Astrocyte (in vitro differentiated cells and primary cell): ENCODE data around the gene LPXN. TPM values are rescaled to one million over a fixed set of nuclear protein-coding genes. Genes with fewer than 3 reads are reported as not detected.
A peak's percentile ranks its signal among the peaks of the same experiment; 100 is the strongest.

Source experiments
- DNase-seq: peaks from one replicate; pipeline ENCODE4 v3.0.0-alpha.2; 2010; ENCODE audit warnings: low read depth
- FAIRE-seq: peaks from 2 replicates; lab custom pipeline; 2011; peaks lifted over from hg19 to GRCh38; lab: Jason Lieb, UNC
- H2AFZ ChIP-seq: 2 replicates; pipeline ENCODE4 v1.6.0; 2012; ENCODE audit warnings: low read depth, low read length, inconsistent platforms
- H3K27ac ChIP-seq: 2 replicates; pipeline ENCODE4 v1.5.1; 2011; ENCODE audit warnings: low read depth, low read length, inconsistent platforms
- H3K27me3 ChIP-seq: 2 replicates; pipeline ENCODE4 v1.6.0; 2011; ENCODE audit warnings: low read length, inconsistent platforms; ENCODE audit not compliant: insufficient read depth
- H3K36me3 ChIP-seq: 2 replicates; pipeline ENCODE4 v1.5.1; 2011; ENCODE audit warnings: low read length, inconsistent platforms; ENCODE audit not compliant: insufficient read depth
- H3K4me1 ChIP-seq: 2 replicates; pipeline ENCODE4 v1.5.1; 2011; ENCODE audit warnings: low read length, inconsistent platforms; ENCODE audit not compliant: insufficient read depth
- H3K4me2 ChIP-seq: 2 replicates; pipeline ENCODE4 v1.6.0; 2012; ENCODE audit warnings: low read length, inconsistent platforms
- H3K4me3 ChIP-seq: 2 replicates; pipeline ENCODE4 v1.5.1; 2011; ENCODE audit warnings: low read depth, mild to moderate bottlenecking, low read length, inconsistent platforms; ENCODE audit not compliant: insufficient read depth
- H3K79me2 ChIP-seq: 2 replicates; pipeline ENCODE4 v1.6.0; 2012; ENCODE audit warnings: mild to moderate bottlenecking, low read length, inconsistent platforms; ENCODE audit not compliant: insufficient read depth
- H3K9ac ChIP-seq: 2 replicates; pipeline ENCODE4 v1.6.0; 2012; ENCODE audit warnings: mild to moderate bottlenecking, low read length, inconsistent platforms
- H3K9me3 ChIP-seq: 2 replicates; pipeline ENCODE4 v1.5.1; 2012; ENCODE audit warnings: low read depth, mild to moderate bottlenecking, low read length, inconsistent platforms; ENCODE audit not compliant: insufficient read depth
- H4K20me1 ChIP-seq: 2 replicates; pipeline ENCODE4 v1.6.0; 2012; ENCODE audit warnings: low read length, inconsistent platforms; ENCODE audit not compliant: insufficient read depth
- H3K27ac Mint-ChIP-seq: one replicate; pipeline ENCODE4 v1.8.0; 2021; ENCODE audit warnings: mild to moderate bottlenecking, mixed read lengths; ENCODE audit not compliant: unreplicated experiment
- H3K27me3 Mint-ChIP-seq: one replicate; pipeline ENCODE4 v1.8.0; 2021; ENCODE audit warnings: low read depth, mixed read lengths; ENCODE audit not compliant: unreplicated experiment
- H3K36me3 Mint-ChIP-seq: one replicate; pipeline ENCODE4 v1.8.0; 2021; ENCODE audit warnings: low read depth, mixed read lengths; ENCODE audit not compliant: unreplicated experiment
- H3K4me1 Mint-ChIP-seq: one replicate; pipeline ENCODE4 v1.8.0; 2021; ENCODE audit warnings: low read depth, mixed read lengths; ENCODE audit not compliant: unreplicated experiment
- H3K4me3 Mint-ChIP-seq: one replicate; pipeline ENCODE4 v1.8.0; 2021; ENCODE audit warnings: mild to moderate bottlenecking, moderate library complexity, mixed read lengths; ENCODE audit not compliant: unreplicated experiment
- H3K9me3 Mint-ChIP-seq: one replicate; pipeline ENCODE4 v1.8.0; 2021; ENCODE audit warnings: mild to moderate bottlenecking, mixed read lengths; ENCODE audit not compliant: unreplicated experiment
- CTCF ChIP-seq: IDR thresholded peaks from 2 replicates; pipeline ENCODE4 v1.5.1; 2011; ENCODE audit warnings: low read depth, mild to moderate bottlenecking, inconsistent platforms, low read length, moderate library complexity; ENCODE audit not compliant: insufficient read depth
- EZH2 ChIP-seq: IDR thresholded peaks from 2 replicates; pipeline ENCODE4 v1.6.1; 2012; ENCODE audit warnings: mild to moderate bottlenecking, low read length, inconsistent platforms; ENCODE audit not compliant: insufficient read depth
- total RNA-seq: library from RNA; stranded (reverse); gene quantifications from 2 replicates; pipeline ENCODE4 v1.2.1, GENCODE V29; 2021

LPXN gene
- total RNA-seq, 1 donor from 2014 or later = 3.7 TPM

- no peak overlapping the region for H3K9ac ChIP-seq
- H3K4me1 ChIP-seq = no peaks in the 10 kb centered on the region
- Mint-ChIP-seq H3K27me3 (no peaks in the 10 kb centered on the region), H3K9me3 (no peaks in the 10 kb centered on the region), H3K4me1 (peaks cover 3% of the 10 kb centered on the region), H3K27ac (no peak overlapping the region), H3K4me3 (no peak overlapping the region), H3K36me3 (no peaks in the 10 kb centered on the region)
- FAIRE-seq (no peak), DNase-seq (peak; percentile 3)
- no peaks in the 10 kb centered on the region for H4K20me1 ChIP-seq
- no peak overlapping the region for H2AFZ ChIP-seq
- H3K9me3 ChIP-seq = no peaks in the 10 kb centered on the region
- H3K4me3 ChIP-seq = no peak overlapping the region
- TF ChIP-seq CTCF = no peak
- no peak for TF ChIP-seq EZH2
- H3K79me2 ChIP-seq = no peaks in the 10 kb centered on the region
- H3K27me3 ChIP-seq = no peaks in the 10 kb centered on the region
- no peak overlapping the region for H3K4me2 ChIP-seq
- no peaks in the 10 kb centered on the region for H3K36me3 ChIP-seq
- H3K27ac ChIP-seq = no peak overlapping the region
Measured at GRCh38 chr11:58493676-58494075, 82.0 kb downstream of the LPXN start.

GRCh38 chr11:58490827-58491226, 84.8 kb downstream of the LPXN start:
- Histone ChIP-seq H3K27me3 (no peaks in the 10 kb centered on the region), H2AFZ (no peak overlapping the region), H4K20me1 (no peaks in the 10 kb centered on the region), H3K9me3 (no peaks in the 10 kb centered on the region), H3K79me2 (no peaks in the 10 kb centered on the region), H3K9ac (no peak overlapping the region), H3K4me2 (no peak overlapping the region), H3K36me3 (no peaks in the 10 kb centered on the region), H3K27ac (no peak overlapping the region), H3K4me1 (no peaks in the 10 kb centered on the region), H3K4me3 (no peak overlapping the region)
- no peaks in the 10 kb centered on the region for H3K36me3 Mint-ChIP-seq
- FAIRE-seq (no peak), DNase-seq (no peak)
- H3K27ac Mint-ChIP-seq = no peak overlapping the region
- TF ChIP-seq EZH2 (no peak), CTCF (no peak)
- H3K4me3 Mint-ChIP-seq = no peak overlapping the region
- H3K9me3 Mint-ChIP-seq = no peaks in the 10 kb centered on the region
- no peaks in the 10 kb centered on the region for H3K27me3 Mint-ChIP-seq
- peaks cover 3% of the 10 kb centered on the region for H3K4me1 Mint-ChIP-seq

GRCh38 chr11:58487170-58487569, 88.5 kb downstream of the LPXN start:
- Histone ChIP-seq H4K20me1 (no peaks in the 10 kb centered on the region), H3K4me3 (no peak overlapping the region), H3K27me3 (no peaks in the 10 kb centered on the region), H3K36me3 (no peaks in the 10 kb centered on the region), H2AFZ (no peak overlapping the region), H3K9ac (no peak overlapping the region), H3K4me2 (no peak overlapping the region), H3K79me2 (no peaks in the 10 kb centered on the region), H3K27ac (no peak overlapping the region), H3K4me1 (no peaks in the 10 kb centered on the region), H3K9me3 (no peaks in the 10 kb centered on the region)
- H3K27ac Mint-ChIP-seq = no peak overlapping the region
- no peaks in the 10 kb centered on the region for H3K4me1 Mint-ChIP-seq
- H3K27me3 Mint-ChIP-seq = no peaks in the 10 kb centered on the region
- H3K36me3 Mint-ChIP-seq = no peaks in the 10 kb centered on the region
- H3K4me3 Mint-ChIP-seq = no peak overlapping the region
- TF ChIP-seq CTCF (no peak), EZH2 (no peak)
- FAIRE-seq = no peak
- H3K9me3 Mint-ChIP-seq = no peaks in the 10 kb centered on the region
- no peak for DNase-seq
